Measurements from ENCODE around the gene CDH12. TPM values are rescaled to one million over a fixed set of nuclear protein-coding genes. Genes with fewer than 3 reads are reported as not detected.

The CDH12 gene
- total RNA-seq, 1 experiment from 2014 or later: not detected

DNA sequence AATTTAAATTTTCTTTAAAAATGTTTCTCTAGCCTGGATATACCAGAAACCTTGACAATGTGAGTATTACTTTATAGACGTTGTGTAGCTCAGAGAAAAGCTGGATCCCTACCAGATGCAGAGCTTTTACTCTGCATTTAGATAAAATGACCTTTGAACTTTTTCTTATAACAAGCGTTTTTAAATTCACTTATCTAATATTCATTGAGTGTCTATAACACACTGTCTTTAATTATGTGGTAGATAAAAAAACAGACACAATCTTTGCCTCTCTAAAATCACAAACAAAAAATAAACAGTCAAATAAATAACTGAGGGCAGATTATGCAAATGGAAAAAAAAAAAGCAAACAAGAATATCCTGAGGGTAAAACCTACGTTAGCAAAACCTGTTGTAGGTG is 773.6 kb downstream of the CDH12 start (continued):
- TF ChIP-seq ZNF274 (IDR thresholded peaks at IDR 0.05; ENCODE audit: low read depth, low read length) (no peak), CBX3 (IDR thresholded peaks at IDR 0.05; ENCODE audit: low read depth) (no peak)

DNA sequence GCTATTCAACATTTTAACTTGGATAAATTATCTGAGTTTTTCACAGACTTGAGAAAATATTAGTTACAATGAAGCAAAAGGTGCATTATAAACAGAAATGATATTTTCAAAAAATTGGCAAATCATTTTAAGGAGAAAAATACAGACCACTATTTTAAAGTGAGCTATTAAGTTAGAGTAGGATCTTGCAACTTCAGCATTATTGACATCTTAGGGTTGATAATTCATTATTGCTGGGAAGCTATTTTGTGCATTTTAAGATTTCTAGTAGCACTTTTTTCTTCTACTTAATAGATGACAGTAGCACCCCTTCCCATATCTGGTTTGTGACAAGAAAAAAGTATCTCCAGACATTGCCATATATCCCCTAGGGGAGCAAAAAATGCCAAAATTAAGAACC is 774.1 kb downstream of the CDH12 start:
- BruUV-seq (replicated peaks): no TSS peak
- Histone ChIP-seq H3K4me2 (ENCODE audit: low read length) (no peak overlapping the region), H3K9me2 (ENCODE audit: insufficient read depth) (no peaks in the 10 kb centered on the region), H2AFZ (ENCODE audit: low read depth, low read length, poor library complexity, severe bottlenecking) (no peak overlapping the region), H3K36me3 (ENCODE audit: control insufficient read depth in 1 of 2, insufficient read depth in 2 of 2, low read length in 2 of 2) (no peaks in the 10 kb centered on the region), H3K9ac (ENCODE audit: low read length) (no peak overlapping the region), H4K20me1 (ENCODE audit: insufficient read depth) (no peaks in the 10 kb centered on the region), H3K27ac (ENCODE audit: low read depth, low read length) (no peak overlapping the region), H3K79me2 (ENCODE audit: insufficient read depth, low read length) (no peaks in the 10 kb centered on the region), H3K4me3 (replicated peaks in 1 of 2; ENCODE audit: low read depth in 1 of 2, low read length in 2 of 2) (no peak overlapping the region), H3K9me3 (ENCODE audit: control insufficient read depth in 1 of 2, insufficient read depth in 1 of 2, low read depth in 1 of 2, low read length in 2 of 2) (peaks cover 4 to 20% of the 10 kb centered on the region in 2 experiments; a peak in 2 of 4 replicates), H3K27me3 (ENCODE audit: insufficient read depth, low read length) (no peaks in the 10 kb centered on the region), H3K4me1 (ENCODE audit: control insufficient read depth in 1 of 2, insufficient read depth in 2 of 2, low read length in 2 of 2) (no peaks in the 10 kb centered on the region)
- RAD21 ChIA-PET (ENCODE audit: low non-redundant PET in 1 of 2, low total read pairs in 2 of 2, uncharacterized antibody in 2 of 2, unreplicated experiment in 2 of 2): no interaction called here
- ATAC-seq (no peak), DNase-seq (ENCODE audit: low read depth, low spot score) (no peak)
- TF ChIP-seq SP1 (IDR thresholded peaks at IDR 0.05; ENCODE audit: low read depth): no peak
- TF ChIP-seq EZH2phosphoT487 (IDR thresholded peaks at IDR 0.05; ENCODE audit: borderline replicate concordance): no peak
- no peak for TF ChIP-seq SRF (IDR thresholded peaks at IDR 0.05; ENCODE audit: low read depth)
- no peak for TF ChIP-seq MAX (IDR thresholded peaks at IDR 0.05)
- intact Hi-C loops (cut with micrococcal nuclease): no loop called here
- POLR2A ChIA-PET: no interaction called here
- CTCF ChIA-PET: no interaction called here

DNA sequence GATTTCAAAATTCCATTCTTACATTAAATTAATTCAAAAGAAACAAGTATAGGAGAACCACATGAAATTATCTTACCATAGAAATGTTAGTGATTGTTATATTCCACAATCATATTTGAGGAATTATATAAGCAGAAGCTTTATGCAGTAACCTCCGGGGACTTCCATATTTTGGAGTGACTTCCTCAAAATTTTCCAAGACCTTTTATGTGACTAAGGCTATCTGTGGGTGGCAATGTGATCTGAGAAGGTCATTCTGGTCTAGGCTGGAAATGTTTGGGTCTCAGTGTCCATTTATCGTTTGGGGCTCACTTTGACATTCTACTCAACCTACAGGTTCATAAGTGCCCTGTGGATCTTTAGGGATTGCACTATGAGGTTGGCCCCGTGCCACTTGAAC is 776.6 kb downstream of the CDH12 start:
- Histone ChIP-seq H3K27ac (ENCODE audit: low read depth, low read length) (no peak overlapping the region), H3K4me1 (ENCODE audit: control insufficient read depth in 1 of 2, insufficient read depth in 2 of 2, low read length in 2 of 2) (no peaks in the 10 kb centered on the region), H3K9me2 (ENCODE audit: insufficient read depth) (no peaks in the 10 kb centered on the region), H4K20me1 (ENCODE audit: insufficient read depth) (no peaks in the 10 kb centered on the region), H3K9ac (ENCODE audit: low read length) (no peak overlapping the region), H2AFZ (ENCODE audit: low read depth, low read length, poor library complexity, severe bottlenecking) (no peak overlapping the region), H3K4me3 (replicated peaks in 1 of 2; ENCODE audit: low read depth in 1 of 2, low read length in 2 of 2) (no peak overlapping the region), H3K9me3 (ENCODE audit: control insufficient read depth in 1 of 2, insufficient read depth in 1 of 2, low read depth in 1 of 2, low read length in 2 of 2) (peaks cover 0 to 19% of the 10 kb centered on the region in 2 experiments; a peak in 3 of 4 replicates), H3K36me3 (ENCODE audit: control insufficient read depth in 1 of 2, insufficient read depth in 2 of 2, low read length in 2 of 2) (no peaks in the 10 kb centered on the region), H3K4me2 (ENCODE audit: low read length) (no peak overlapping the region), H3K27me3 (ENCODE audit: insufficient read depth, low read length) (no peaks in the 10 kb centered on the region), H3K79me2 (ENCODE audit: insufficient read depth, low read length) (no peaks in the 10 kb centered on the region)
- ATAC-seq: no peak
- CTCF ChIA-PET: no interaction called here
- RAD21 ChIA-PET (ENCODE audit: low non-redundant PET in 1 of 2, low total read pairs in 2 of 2, uncharacterized antibody in 2 of 2, unreplicated experiment in 2 of 2): no interaction called here
- no peak for DNase-seq (ENCODE audit: low read depth, low spot score)
- no TSS peak for BruUV-seq (replicated peaks)
- POLR2A ChIA-PET: no interaction called here
- intact Hi-C loops (cut with micrococcal nuclease): no loop called here
- TF ChIP-seq JUND (IDR thresholded peaks at IDR 0.05): no peak
- TF ChIP-seq ELF1 (IDR thresholded peaks at IDR 0.05; ENCODE audit: borderline replicate concordance, low read depth): no peak
- TF ChIP-seq, protein P1, sequence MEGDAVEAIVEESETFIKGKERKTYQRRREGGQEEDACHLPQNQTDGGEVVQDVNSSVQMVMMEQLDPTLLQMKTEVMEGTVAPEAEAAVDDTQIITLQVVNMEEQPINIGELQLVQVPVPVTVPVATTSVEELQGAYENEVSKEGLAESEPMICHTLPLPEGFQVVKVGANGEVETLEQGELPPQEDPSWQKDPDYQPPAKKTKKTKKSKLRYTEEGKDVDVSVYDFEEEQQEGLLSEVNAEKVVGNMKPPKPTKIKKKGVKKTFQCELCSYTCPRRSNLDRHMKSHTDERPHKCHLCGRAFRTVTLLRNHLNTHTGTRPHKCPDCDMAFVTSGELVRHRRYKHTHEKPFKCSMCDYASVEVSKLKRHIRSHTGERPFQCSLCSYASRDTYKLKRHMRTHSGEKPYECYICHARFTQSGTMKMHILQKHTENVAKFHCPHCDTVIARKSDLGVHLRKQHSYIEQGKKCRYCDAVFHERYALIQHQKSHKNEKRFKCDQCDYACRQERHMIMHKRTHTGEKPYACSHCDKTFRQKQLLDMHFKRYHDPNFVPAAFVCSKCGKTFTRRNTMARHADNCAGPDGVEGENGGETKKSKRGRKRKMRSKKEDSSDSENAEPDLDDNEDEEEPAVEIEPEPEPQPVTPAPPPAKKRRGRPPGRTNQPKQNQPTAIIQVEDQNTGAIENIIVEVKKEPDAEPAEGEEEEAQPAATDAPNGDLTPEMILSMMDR (IDR thresholded peaks at IDR 0.05 in 2 of 3, conservative IDR thresholded peaks at IDR 0.05 in 1 of 3; ENCODE audit: borderline replicate concordance in 1 of 3, insufficient read depth in 1 of 3, low read depth in 2 of 3, low read length in 2 of 3): no peak
- TF ChIP-seq, protein P2, sequence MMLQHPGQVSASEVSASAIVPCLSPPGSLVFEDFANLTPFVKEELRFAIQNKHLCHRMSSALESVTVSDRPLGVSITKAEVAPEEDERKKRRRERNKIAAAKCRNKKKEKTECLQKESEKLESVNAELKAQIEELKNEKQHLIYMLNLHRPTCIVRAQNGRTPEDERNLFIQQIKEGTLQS (IDR thresholded peaks at IDR 0.05): no peak
- TF ChIP-seq ZFX (IDR thresholded peaks at IDR 0.05): no peak
- TF ChIP-seq ZBTB33 (IDR thresholded peaks at IDR 0.05; ENCODE audit: extremely low read depth, insufficient replicate concordance, low read length): no peak
- TF ChIP-seq CBX3 (IDR thresholded peaks at IDR 0.05; ENCODE audit: low read depth): no peak
- TF ChIP-seq ZNF274 (IDR thresholded peaks at IDR 0.05; ENCODE audit: low read depth, low read length): no peak
- TF ChIP-seq SIN3A (IDR thresholded peaks at IDR 0.05; ENCODE audit: low read depth): no peak
- TF ChIP-seq EZH2phosphoT487 (IDR thresholded peaks at IDR 0.05; ENCODE audit: borderline replicate concordance): no peak
- no peak for TF ChIP-seq EGR1 (IDR thresholded peaks at IDR 0.05; ENCODE audit: low read depth)
- no peak for TF ChIP-seq SP1 (IDR thresholded peaks at IDR 0.05; ENCODE audit: low read depth)
- TF ChIP-seq FOSL1 (IDR thresholded peaks at IDR 0.05; ENCODE audit: low read depth): no peak
